Endometrium (tissue), 2 donors: ENCODE data around the gene TECRL.

Experiments used
- FAIRE-seq: peaks from 2 replicates; lab custom pipeline; 2012; peaks lifted over from hg19 to GRCh38; lab: Jason Lieb, UNC
- donor health status: control.
- donor health status: control.

Gene TECRL

GRCh38 chr4:64327237-64327636 is 82.0 kb downstream of the TECRL start:
- FAIRE-seq, result no peak

- no peak for FAIRE-seq
Observed at GRCh38 chr4:64326507-64326906, 82.7 kb downstream of the TECRL start.

DNA sequence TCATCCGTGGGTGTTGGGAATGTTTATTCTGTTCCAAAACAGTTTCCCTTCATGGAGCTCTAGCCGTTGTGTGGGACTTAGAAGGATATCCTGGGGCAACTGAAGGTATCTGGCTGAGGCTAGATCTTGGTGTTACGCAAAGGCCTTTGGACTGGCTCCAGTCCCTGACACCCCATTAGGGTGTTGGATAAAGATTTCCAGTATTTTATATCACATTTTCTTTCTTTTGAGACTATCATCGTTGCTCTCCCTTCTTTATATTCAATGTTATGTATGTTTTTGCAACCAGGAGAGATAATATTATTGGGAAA is 103.0 kb downstream of the TECRL start:
- no peak for FAIRE-seq

DNA sequence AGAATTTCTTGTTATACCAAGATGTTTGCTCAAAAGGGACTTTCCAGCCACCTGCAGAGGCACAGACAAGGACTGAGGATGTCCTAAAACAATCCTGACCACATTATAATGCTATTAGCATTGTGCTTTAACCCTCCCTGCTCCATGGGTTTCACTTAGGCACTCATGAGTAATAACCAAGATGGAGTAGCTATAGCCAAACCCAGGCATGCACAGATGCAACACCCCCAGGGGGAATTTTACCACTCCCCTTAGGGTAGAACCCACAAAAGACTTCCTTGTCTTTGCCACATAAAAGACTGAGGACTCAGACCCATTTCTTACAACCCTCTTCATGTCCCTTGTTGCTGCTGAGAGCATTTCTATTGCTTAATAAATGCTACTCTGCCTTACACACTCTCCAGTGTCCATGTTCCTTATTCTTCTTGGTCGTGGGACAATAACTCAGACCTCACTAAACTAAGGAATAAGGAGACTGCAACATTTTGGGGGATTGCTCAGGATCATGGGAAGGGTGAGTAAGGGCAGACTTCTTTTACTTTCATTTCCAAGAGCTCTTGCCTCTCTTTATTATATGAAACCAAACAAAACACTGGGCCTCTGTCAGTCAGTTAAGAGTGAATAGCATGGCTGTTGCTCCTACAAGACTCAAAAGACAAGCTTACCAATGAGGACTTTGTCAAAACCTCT is 103.5 kb downstream of the TECRL start:
- FAIRE-seq, result no peak

DNA sequence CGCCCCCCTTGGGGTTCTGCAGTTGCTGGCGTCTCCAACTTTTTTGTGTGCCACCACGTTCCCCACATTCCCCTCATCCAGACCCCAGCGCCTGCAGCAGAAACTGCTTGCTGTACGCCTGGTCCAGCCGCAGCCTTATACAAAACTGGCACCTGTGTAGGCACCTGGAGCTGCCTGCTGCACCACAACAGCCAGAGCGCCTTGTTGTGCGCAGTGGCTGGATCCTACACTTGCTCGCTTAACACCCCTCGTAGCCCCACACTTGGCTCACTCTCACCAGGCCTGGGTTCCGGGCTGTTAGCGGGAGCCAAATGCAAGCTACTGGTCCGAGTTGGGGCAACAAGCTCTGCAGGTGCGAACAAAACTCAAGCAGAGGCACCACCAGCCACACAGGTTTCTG is 136.8 kb downstream of the TECRL start:
- FAIRE-seq, result no peak

- no peak for FAIRE-seq
Observed at GRCh38 chr4:64271601-64272081, 137.6 kb downstream of the TECRL start.

- no peak for FAIRE-seq
Observed at GRCh38 chr4:64266669-64267068, 142.6 kb downstream of the TECRL start.

- FAIRE-seq, result no peak
Observed at GRCh38 chr4:64266263-64266662, 143.0 kb downstream of the TECRL start.

DNA sequence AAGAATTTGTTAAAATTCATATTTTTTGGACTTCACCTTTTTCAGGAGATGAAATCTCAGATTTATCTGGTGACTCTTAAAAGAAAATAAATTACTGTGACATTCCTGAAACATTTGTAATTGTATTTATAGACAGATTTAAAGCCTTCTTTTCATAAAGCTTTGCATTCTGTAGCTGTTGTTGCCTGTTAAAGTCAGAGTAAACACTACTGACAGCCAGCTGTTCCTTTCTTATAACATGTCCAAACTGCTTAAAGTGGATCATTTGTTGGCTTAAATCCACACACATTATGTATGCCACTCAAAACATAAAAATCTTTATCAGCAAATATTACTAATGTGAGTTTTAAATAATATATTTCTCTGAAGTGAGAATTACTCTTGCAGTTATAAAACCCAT is 157.5 kb downstream of the TECRL start:
- FAIRE-seq, result no peak

GRCh38 chr4:64250488-64250887 is 158.8 kb downstream of the TECRL start:
- FAIRE-seq, result no peak

- FAIRE-seq, result no peak
Observed at GRCh38 chr4:64250061-64250460, 159.2 kb downstream of the TECRL start.

GRCh38 chr4:64248186-64248585 is 161.1 kb downstream of the TECRL start:
- FAIRE-seq, result no peak

DNA sequence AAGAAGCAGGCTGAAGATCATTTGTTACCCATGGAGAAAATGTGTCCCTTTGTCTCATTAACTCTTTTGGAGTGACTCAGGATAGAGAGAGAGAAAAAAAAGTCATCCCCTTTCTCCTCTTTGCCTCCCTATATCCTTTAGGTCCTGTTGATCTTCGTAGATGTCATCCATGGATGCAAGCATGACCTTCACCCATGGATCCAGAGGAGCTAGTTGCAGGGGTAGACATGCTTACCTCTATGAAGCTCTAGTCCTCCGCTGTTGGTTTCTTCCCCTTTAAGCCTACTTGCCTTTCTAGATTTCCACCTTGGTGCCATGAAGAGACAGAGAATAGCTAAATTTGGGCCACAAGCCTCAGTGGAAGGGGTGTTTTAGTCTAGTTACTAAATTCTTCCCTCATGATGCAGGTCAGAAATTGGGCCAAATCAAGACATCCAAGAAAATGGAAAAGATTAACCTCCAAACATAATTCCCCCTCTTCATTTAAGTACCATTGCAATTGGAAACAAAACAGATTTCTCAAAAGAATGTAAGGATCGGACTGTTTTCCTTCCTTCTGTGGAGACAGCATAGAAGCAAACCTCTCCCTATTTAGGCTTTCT is 178.4 kb downstream of the TECRL start:
- FAIRE-seq, result no peak
